B cell (primary cell): Measurements from ENCODE around the gene BCO1. TPM values are rescaled to one million over a fixed set of nuclear protein-coding genes. Genes with fewer than 3 reads are reported as not detected.

Source experiments
- ATAC-seq: fragments of 200-7000 bp; cut with Tn5 transposase; one replicate; pipeline ENCODE4 v1.10.0; 2021; ENCODE audit warnings: low read depth, mild to moderate bottlenecking, moderate number of reproducible peaks, moderate library complexity
- CTCF ChIA-PET: fragments of 350-600 bp; sonication (Branson Sonifier 250); formaldehyde crosslinking; loops from one replicate; lab custom pipeline; 2021; ENCODE audit warnings: antibody characterized with exemption, inconsistent platforms; lab: Charles Lee
- POLR2A ChIA-PET: fragments of 350-600 bp; sonication (Branson Sonifier 250); formaldehyde crosslinking; loops from one replicate; lab custom pipeline; 2021; ENCODE audit warnings: antibody characterized with exemption; lab: Charles Lee
- DNase-seq: peaks from one replicate; pipeline ENCODE4 v3.0.0; 2013
- H2AFZ ChIP-seq: 2 replicates; pipeline ENCODE4 v1.6.1; 2012; ENCODE audit warnings: mild to moderate bottlenecking, low read depth, low read length; ENCODE audit not compliant: insufficient read depth, poor library complexity, severe bottlenecking
- H3K27ac ChIP-seq, 2 donors: 1 replicate in 1 of 2; 2 replicates in 1 of 2; pipeline ENCODE4 v1.5.1; 2012 to 2013; ENCODE audit warnings: low read length in 2 of 2, mild to moderate bottlenecking in 2 of 2, moderate library complexity in 1 of 2
- H3K27me3 ChIP-seq, 4 experiments: fragments of 200-600 bp in 1 of 4; sonication (generic) in 1 of 4; replicated peaks in 1 of 4; 1 replicate in 2 of 4; 2 replicates in 2 of 4; pipeline versions ENCODE4 v1.6.1 to v1.7.0; 2013 to 2016; ENCODE audit warnings: low read length in 3 of 4, mild to moderate bottlenecking in 2 of 4, mixed read lengths in 1 of 4, moderate library complexity in 1 of 4; ENCODE audit not compliant: insufficient read depth in 4 of 4, control insufficient read depth in 3 of 4; ENCODE audit errors: control extremely low read depth in 1 of 4
- H3K36me3 ChIP-seq, 2 experiments: replicated peaks in 1 of 2; 1 replicate in 1 of 2; 2 replicates in 1 of 2; pipeline versions ENCODE4 v1.6.1 to v1.7.1; 2013; ENCODE audit warnings: low read length in 1 of 2; ENCODE audit not compliant: insufficient read depth in 2 of 2, control insufficient read depth in 1 of 2; ENCODE audit errors: control extremely low read depth in 1 of 2, extremely low read depth in 1 of 2
- H3K4me1 ChIP-seq, 2 donors: fragments of 200-600 bp in 1 of 2; sonication (generic) in 1 of 2; 1 replicate in 1 of 2; 2 replicates in 1 of 2; pipeline versions ENCODE4 v1.5.1 to v1.6.1; 2013 to 2017; ENCODE audit warnings: low read length in 2 of 2; ENCODE audit not compliant: control insufficient read depth in 2 of 2, insufficient read depth in 2 of 2
- H3K4me2 ChIP-seq: replicated peaks from 2 replicates; pipeline ENCODE3; 2012; ENCODE audit warnings: mild to moderate bottlenecking, low read depth, low read length; ENCODE audit not compliant: poor library complexity, severe bottlenecking
- H3K4me3 ChIP-seq, 5 experiments: fragments of 200-600 bp in 1 of 5; sonication (generic) in 1 of 5; 1 replicate in 3 of 5; 2 replicates in 2 of 5; pipeline versions ENCODE4 v1.5.1 to v1.7.0; 2011 to 2016; ENCODE audit warnings: low read length in 4 of 5, mild to moderate bottlenecking in 4 of 5, low read depth in 2 of 5, control low read depth in 1 of 5, moderate library complexity in 1 of 5; ENCODE audit not compliant: insufficient read depth in 1 of 5; ENCODE audit errors: control extremely low read depth in 1 of 5, extremely low read depth in 1 of 5
- H3K79me2 ChIP-seq: fragments of 200-600 bp; sonication (generic); one replicate; pipeline ENCODE4 v1.6.0; 2016; ENCODE audit warnings: low read length; ENCODE audit not compliant: control insufficient read depth, insufficient read depth
- H3K9ac ChIP-seq: fragments of 200-600 bp; sonication (generic); 2 replicates; pipeline ENCODE4 v1.6.1; 2017; ENCODE audit warnings: mild to moderate bottlenecking, low read length, moderate library complexity
- H3K9me3 ChIP-seq, 3 donors: one replicate each; pipeline versions ENCODE4 v1.6.1 to v1.7.1; 2013; ENCODE audit warnings: low read length in 2 of 3; ENCODE audit not compliant: control insufficient read depth in 2 of 3, insufficient read depth in 1 of 3; ENCODE audit errors: control extremely low read depth in 1 of 3
- H4K20me1 ChIP-seq: 2 replicates; pipeline ENCODE4 v1.6.0; 2012; ENCODE audit warnings: mild to moderate bottlenecking, low read length; ENCODE audit not compliant: insufficient read depth, control insufficient read depth, poor library complexity, severe bottlenecking
- H3K27ac Mint-ChIP-seq: one replicate; pipeline ENCODE4 v1.8.0; 2021; ENCODE audit warnings: mixed read lengths
- H3K27me3 Mint-ChIP-seq: one replicate; pipeline ENCODE4 v1.8.0; 2021; ENCODE audit warnings: mixed read lengths
- H3K4me1 Mint-ChIP-seq: one replicate; pipeline ENCODE4 v1.8.0; 2021; ENCODE audit warnings: mixed read lengths
- H3K4me3 Mint-ChIP-seq: one replicate; pipeline ENCODE4 v1.8.0; 2021; ENCODE audit warnings: mixed read lengths
- H3K9me3 Mint-ChIP-seq: one replicate; pipeline ENCODE4 v1.8.0; 2022; ENCODE audit warnings: mixed read lengths; ENCODE audit not compliant: insufficient read depth
- CTCF ChIP-seq: fragments of 200-600 bp; IDR thresholded peaks from one replicate; pipeline ENCODE4 v1.8.0; 2022; ENCODE audit warnings: antibody characterized with exemption, mild to moderate bottlenecking
- EZH2 ChIP-seq: IDR thresholded peaks from 2 replicates; pipeline ENCODE4 v1.6.1; 2012; ENCODE audit warnings: borderline replicate concordance, low read depth, mild to moderate bottlenecking, moderate library complexity, low read length; ENCODE audit not compliant: insufficient read depth, poor library complexity, severe bottlenecking
- intact Hi-C: fragments of 100-400 bp; cut with micrococcal nuclease; formaldehyde crosslinking; loops from one replicate; pipeline ENCODE4 v1.10.0; 2022
- polyA plus RNA-seq: library from polyadenylated mRNA; depleted of rRNA; stranded (reverse); fragments of >200 nt; gene quantifications from 2 replicates; pipeline ENCODE4 v1.2.3, GENCODE V29; 2012
- total RNA-seq, 2 donors: library from RNA; stranded (reverse); fragments of 120-200 nt in 1 of 2; gene quantifications; 1 replicate in 1 of 2; 2 replicates in 1 of 2; pipeline versions ENCODE4 v1.2.3 to v1.2.4, GENCODE V29; 2013 to 2022

BCO1 gene
- total and polyA plus RNA-seq, 2 donors (not counting 1 experiment from before 2014, with no cell fraction given) = not detected

- H3K4me3 ChIP-seq = no peak overlapping the region
Observed at GRCh38 chr16:81311762-81312161, 73.3 kb downstream of the BCO1 start.

More at GRCh38 chr16:81311762-81312161, 73.3 kb downstream of the BCO1 start:
- TF ChIP-seq EZH2 (no peak), CTCF (no peak)
- H3K4me1 Mint-ChIP-seq = peaks cover 34% of the 10 kb centered on the region
- no peak overlapping the region for H3K4me2 ChIP-seq
- H2AFZ ChIP-seq = no peak overlapping the region
- POLR2A ChIA-PET = no interaction called here
- H3K9ac ChIP-seq = no peak overlapping the region
- H3K27ac ChIP-seq = no peak overlapping the region
- DNase-seq = no peak
- intact Hi-C loops = loop anchor here (10.0 kb wide), 2 partner anchors 193 to 277 kb away; partner anchors contain the start of gene ATMIN
- peaks cover 16 to 18% of the 10 kb centered on the region in 2 donors for H3K4me1 ChIP-seq
- ATAC-seq = no peak
- H3K4me3 Mint-ChIP-seq = no peak overlapping the region
- H3K9me3 Mint-ChIP-seq = no peaks in the 10 kb centered on the region
- peaks cover 18% of the 10 kb centered on the region for H4K20me1 ChIP-seq
- peaks cover 0 to 2% of the 10 kb centered on the region in 2 experiments for H3K36me3 ChIP-seq
- no peak overlapping the region for H3K27ac Mint-ChIP-seq
- H3K27me3 Mint-ChIP-seq = no peaks in the 10 kb centered on the region
- H3K9me3 ChIP-seq = no peaks in the 10 kb centered on the region
- CTCF ChIA-PET = interaction anchor here (1.1 kb wide), 1 partner anchor 307 kb away, joined by 5 read pairs; no protein-coding TSS in a partner anchor
- peaks cover 32% of the 10 kb centered on the region for H3K79me2 ChIP-seq
- H3K27me3 ChIP-seq = no peaks in the 10 kb centered on the region
